PC-3 (cell line): ENCODE results near the gene NACC2. TPM values are rescaled to one million over a fixed set of nuclear protein-coding genes. Genes with fewer than 3 reads are reported as not detected.

ENCODE experiments used
- ATAC-seq: fragments of 200-7000 bp; cut with Tn5 transposase; 2 replicates; pipeline ENCODE4 v1.9.1; 2020; ENCODE audit warnings: mild to moderate bottlenecking, moderate library complexity
- BruUV-seq: library from RNA; stranded (reverse); fragments of 400-500 nt; replicated peaks from 2 replicates; lab custom pipeline; 2021; lab: Mats Ljungman, UMichigan
- CTCF ChIA-PET: fragments of 300-600 bp; sonication (Branson Sonifier 250); formaldehyde crosslinking; loops from one replicate; lab custom pipeline; 2022; ENCODE audit warnings: antibody characterized with exemption; lab: Charles Lee
- POLR2A ChIA-PET: fragments of 300-600 bp; sonication (Branson Sonifier 250); formaldehyde crosslinking; loops from one replicate; lab custom pipeline; 2022; ENCODE audit warnings: antibody characterized with exemption; ENCODE audit not compliant: unreplicated experiment; lab: Charles Lee
- DNase-seq: peaks from one replicate; pipeline ENCODE4 v3.0.0-alpha.2; 2015
- H2AFZ ChIP-seq: fragments of 300-600 bp; sonication (generic); 2 replicates; pipeline ENCODE4 v1.6.0; 2016; ENCODE audit warnings: antibody characterized with exemption, low read length
- H3F3A ChIP-seq: fragments of 300-600 bp; sonication (generic); one replicate; pipeline ENCODE4 v1.6.0; 2017; ENCODE audit warnings: antibody characterized with exemption, low read length, control low read depth, mild to moderate bottlenecking; ENCODE audit not compliant: unreplicated experiment
- H3K27ac ChIP-seq: fragments of 300-600 bp; sonication (generic); 2 replicates; pipeline ENCODE4 v1.5.1; 2016; ENCODE audit warnings: mild to moderate bottlenecking, low read length
- H3K27me3 ChIP-seq: fragments of 300-600 bp; sonication (generic); 2 replicates; pipeline ENCODE4 v1.6.1; 2016; ENCODE audit warnings: low read length, mixed read lengths
- H3K36me3 ChIP-seq: fragments of 300-600 bp; sonication (generic); 2 replicates; pipeline ENCODE4 v1.6.1; 2016; ENCODE audit warnings: low read depth, mixed run types, low read length, mixed read lengths
- H3K4me1 ChIP-seq: fragments of 300-600 bp; sonication (generic); 2 replicates; pipeline ENCODE4 v1.5.1; 2016; ENCODE audit warnings: low read length; ENCODE audit not compliant: insufficient read depth
- H3K4me2 ChIP-seq: fragments of 300-600 bp; sonication (generic); 2 replicates; pipeline ENCODE4 v1.6.0; 2016; ENCODE audit warnings: low read length
- H3K4me3 ChIP-seq: fragments of 300-600 bp; sonication (generic); 2 replicates; pipeline ENCODE4 v1.5.1; 2016; ENCODE audit warnings: mild to moderate bottlenecking, low read length, mixed read lengths
- H3K79me2 ChIP-seq: fragments of 300-600 bp; sonication (generic); 2 replicates; pipeline ENCODE4 v1.6.1; 2017; ENCODE audit warnings: low read length, mixed read lengths
- H3K9ac ChIP-seq: fragments of 300-600 bp; sonication (generic); 2 replicates; pipeline ENCODE4 v1.6.0; 2016; ENCODE audit warnings: mild to moderate bottlenecking, low read length
- H3K9me2 ChIP-seq: fragments of 300-600 bp; sonication (generic); replicated peaks from 2 replicates; pipeline ENCODE4 v1.6.1; 2016; ENCODE audit warnings: mixed run types, low read length, mixed read lengths
- H3K9me3 ChIP-seq: fragments of 300-600 bp; sonication (generic); 2 replicates; pipeline ENCODE4 v1.6.1; 2016; ENCODE audit warnings: low read length, mixed read lengths
- H4K20me1 ChIP-seq: fragments of 300-600 bp; sonication (generic); 2 replicates; pipeline ENCODE4 v1.6.1; 2016; ENCODE audit warnings: low read length, mixed read lengths
- EZH2 ChIP-seq: fragments of 300-600 bp; sonication (generic); IDR thresholded peaks from one replicate; pipeline ENCODE4 v1.6.1; 2017; ENCODE audit warnings: antibody characterized with exemption, mild to moderate bottlenecking, low read length; ENCODE audit not compliant: unreplicated experiment
- EZH2phosphoT487 ChIP-seq: fragments of 300-600 bp; sonication (generic); IDR thresholded peaks from 2 replicates; pipeline ENCODE4 v1.6.1; 2018; ENCODE audit warnings: mild to moderate bottlenecking, antibody characterized with exemption, low read length, borderline replicate concordance
- intact Hi-C: fragments of 100-400 bp; cut with micrococcal nuclease; formaldehyde crosslinking; loops from 2 replicates; pipeline ENCODE4 v1.9.0; 2023
- total RNA-seq: library from RNA; depleted of rRNA; stranded (reverse); fragments of >200 nt; gene quantifications from 2 replicates; pipeline ENCODE4 v1.2.3, GENCODE V29; 2014
- TF ChIP-seq, protein P1 (sequence below): fragments of 300-600 bp; sonication (generic); conservative IDR thresholded peaks from 2 replicates; pipeline ENCODE4 v1.5.1; 2017; ENCODE audit warnings: antibody characterized with exemption, low read depth, mild to moderate bottlenecking, low read length

Gene NACC2
- total RNA-seq, 1 experiment from 2014 or later, result 12.3 TPM

DNA sequence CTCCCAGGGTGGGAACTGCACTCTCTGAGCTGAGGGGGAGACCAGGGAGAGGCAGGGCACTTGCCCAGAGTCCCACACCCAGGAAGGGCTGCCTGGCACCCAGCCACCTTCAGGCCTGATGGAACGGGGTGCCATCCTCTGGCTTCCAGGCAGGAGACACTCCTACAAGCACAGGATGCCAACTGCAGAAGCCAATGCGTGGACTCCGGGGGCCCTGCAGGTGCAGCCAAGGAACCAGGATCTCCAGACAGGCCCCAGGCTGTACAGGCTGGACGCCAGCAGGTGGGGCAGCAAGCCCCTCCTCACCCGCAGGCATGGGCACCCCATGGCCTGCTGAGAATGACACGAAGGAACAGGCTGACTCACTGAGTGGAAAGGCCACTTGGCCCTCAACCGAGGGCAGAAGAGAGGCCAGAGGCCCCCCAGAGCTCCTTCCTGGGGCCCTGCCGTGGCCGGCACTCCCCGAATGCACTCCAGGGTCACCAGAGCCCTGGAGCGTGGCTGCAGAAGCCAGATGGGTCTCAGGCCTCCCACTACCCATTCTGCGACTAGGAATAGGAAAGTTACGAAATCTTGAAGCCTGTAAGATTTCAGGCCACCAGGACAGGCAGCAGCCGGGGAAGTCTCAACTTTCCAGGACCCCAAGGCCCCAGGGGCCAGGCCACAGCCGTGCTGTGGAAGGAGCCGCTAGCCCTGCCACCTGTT, 15.7 kb downstream of the NACC2 start:
- Histone ChIP-seq H3K36me3 (no peaks in the 10 kb centered on the region), H3F3A (no peaks in the 10 kb centered on the region), H3K79me2 (0 out of 2 replicates have a peak, but pooled peaks cover 3% of the 10 kb centered on the region), H3K9ac (no peak overlapping the region), H3K27me3 (no peaks in the 10 kb centered on the region), H3K9me3 (no peaks in the 10 kb centered on the region), H3K27ac (no peak overlapping the region), H3K4me1 (no peaks in the 10 kb centered on the region), H3K9me2 (no peaks in the 10 kb centered on the region), H2AFZ (no peak overlapping the region), H3K4me2 (no peak overlapping the region), H4K20me1 (no peaks in the 10 kb centered on the region), H3K4me3 (no peak overlapping the region)
- ATAC-seq, result peak; percentile 53
- intact Hi-C loops, result no loop called here
- no TSS peak for BruUV-seq
- TF ChIP-seq, protein P1, sequence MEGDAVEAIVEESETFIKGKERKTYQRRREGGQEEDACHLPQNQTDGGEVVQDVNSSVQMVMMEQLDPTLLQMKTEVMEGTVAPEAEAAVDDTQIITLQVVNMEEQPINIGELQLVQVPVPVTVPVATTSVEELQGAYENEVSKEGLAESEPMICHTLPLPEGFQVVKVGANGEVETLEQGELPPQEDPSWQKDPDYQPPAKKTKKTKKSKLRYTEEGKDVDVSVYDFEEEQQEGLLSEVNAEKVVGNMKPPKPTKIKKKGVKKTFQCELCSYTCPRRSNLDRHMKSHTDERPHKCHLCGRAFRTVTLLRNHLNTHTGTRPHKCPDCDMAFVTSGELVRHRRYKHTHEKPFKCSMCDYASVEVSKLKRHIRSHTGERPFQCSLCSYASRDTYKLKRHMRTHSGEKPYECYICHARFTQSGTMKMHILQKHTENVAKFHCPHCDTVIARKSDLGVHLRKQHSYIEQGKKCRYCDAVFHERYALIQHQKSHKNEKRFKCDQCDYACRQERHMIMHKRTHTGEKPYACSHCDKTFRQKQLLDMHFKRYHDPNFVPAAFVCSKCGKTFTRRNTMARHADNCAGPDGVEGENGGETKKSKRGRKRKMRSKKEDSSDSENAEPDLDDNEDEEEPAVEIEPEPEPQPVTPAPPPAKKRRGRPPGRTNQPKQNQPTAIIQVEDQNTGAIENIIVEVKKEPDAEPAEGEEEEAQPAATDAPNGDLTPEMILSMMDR, result no peak
- TF ChIP-seq EZH2phosphoT487 (no peak), EZH2 (no peak)
- ChIA-PET CTCF (no interaction called here), POLR2A (no interaction called here)
- DNase-seq, result no peak

DNA sequence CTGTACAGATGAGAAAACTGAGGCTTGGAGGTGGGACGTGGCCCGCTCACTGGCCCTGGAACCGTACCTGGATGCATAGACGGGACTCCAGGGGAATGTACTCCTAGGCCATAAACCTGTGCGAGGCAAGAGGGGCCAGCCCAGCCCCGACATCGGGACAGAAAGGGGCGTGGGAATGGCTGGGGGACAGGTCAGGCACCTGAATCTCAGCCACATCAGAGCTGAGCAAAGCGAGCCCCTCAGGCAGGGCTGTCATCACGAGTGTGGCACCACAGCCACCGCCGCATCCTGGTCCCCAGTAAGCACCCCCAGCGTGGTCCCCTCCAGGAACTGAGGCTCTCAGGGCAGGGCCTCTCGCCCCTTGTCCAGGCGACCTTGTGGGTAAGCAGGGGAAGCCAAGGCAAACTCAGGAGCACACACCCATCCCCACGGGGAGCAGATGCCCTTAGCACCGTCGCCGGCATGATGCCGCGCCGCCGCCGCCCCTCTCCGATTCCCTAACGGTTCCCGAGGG, 16.5 kb downstream of the NACC2 start:
- Histone ChIP-seq H3K4me3 (no peak overlapping the region), H3F3A (no peaks in the 10 kb centered on the region), H3K27ac (no peak overlapping the region), H3K36me3 (no peaks in the 10 kb centered on the region), H3K9me2 (no peaks in the 10 kb centered on the region), H4K20me1 (no peaks in the 10 kb centered on the region), H3K27me3 (no peaks in the 10 kb centered on the region), H2AFZ (no peak overlapping the region), H3K4me1 (no peaks in the 10 kb centered on the region), H3K9ac (no peak overlapping the region), H3K79me2 (0 out of 2 replicates have a peak, but pooled peaks cover 3% of the 10 kb centered on the region), H3K4me2 (no peak overlapping the region), H3K9me3 (no peaks in the 10 kb centered on the region)
- CTCF ChIA-PET, result no interaction called here
- DNase-seq (no peak), ATAC-seq (no peak)
- intact Hi-C loops, result no loop called here
- no TSS peak for BruUV-seq
- TF ChIP-seq, protein P1, result no peak
- no peak for TF ChIP-seq EZH2
- TF ChIP-seq EZH2phosphoT487, result no peak
- POLR2A ChIA-PET, result no interaction called here

DNA sequence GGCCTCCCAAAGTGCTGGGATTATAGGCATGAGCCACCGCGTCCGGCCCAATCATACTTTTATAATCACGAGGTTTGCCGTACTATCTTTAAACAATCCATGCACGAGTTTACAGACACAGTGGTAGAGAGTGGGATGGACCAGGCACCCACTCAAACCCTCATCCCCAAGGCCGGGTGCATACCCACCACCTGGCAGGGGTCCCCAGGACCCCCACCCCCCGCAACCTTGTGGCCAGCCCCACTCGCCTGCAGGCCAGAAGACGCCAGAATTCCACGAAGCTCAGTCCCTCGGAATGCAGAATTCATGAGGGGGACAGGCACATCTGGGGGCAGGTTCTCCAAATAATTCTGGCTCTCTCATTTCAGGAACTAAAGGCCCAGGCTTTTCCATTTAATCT, 17.1 kb downstream of the NACC2 start:
- Histone ChIP-seq H3K9me3 (no peaks in the 10 kb centered on the region), H3K4me1 (no peaks in the 10 kb centered on the region), H3K4me2 (no peak overlapping the region), H3K27ac (no peak overlapping the region), H3K36me3 (no peaks in the 10 kb centered on the region), H3K27me3 (no peaks in the 10 kb centered on the region), H3K9ac (no peak overlapping the region), H3K4me3 (no peak overlapping the region), H3K9me2 (no peaks in the 10 kb centered on the region), H2AFZ (no peak overlapping the region), H3K79me2 (0 out of 2 replicates have a peak, but pooled peaks cover 3% of the 10 kb centered on the region), H4K20me1 (no peaks in the 10 kb centered on the region), H3F3A (no peaks in the 10 kb centered on the region)
- DNase-seq (no peak), ATAC-seq (no peak)
- intact Hi-C loops, result no loop called here
- POLR2A ChIA-PET, result no interaction called here
- BruUV-seq, result no TSS peak
- TF ChIP-seq EZH2phosphoT487, result no peak
- TF ChIP-seq EZH2, result no peak
- TF ChIP-seq, protein P1, result no peak
- CTCF ChIA-PET, result no interaction called here
